ENCODE results near the gene AOC1.

GRCh38 chr7:150814328-150815001, 37.9 kb upstream of the AOC1 start:
- TF ChIP-seq EP300 (conservative IDR thresholded peaks at IDR 0.05; ENCODE audit: poor library complexity, severe bottlenecking) (no peak), CTCF (IDR thresholded peaks at IDR 0.05; ENCODE audit: poor library complexity, severe bottlenecking) (no peak)
